ENCODE measurements around the gene SCYGR8. TPM values are rescaled to one million over a fixed set of nuclear protein-coding genes. Genes with fewer than 3 reads are reported as not detected.

SCYGR8 gene
- total and polyA plus RNA-seq, 2 of the 8 experiments (the other 6 are each of a cell fraction or from before 2014, with no cell fraction given) = not detected

DNA sequence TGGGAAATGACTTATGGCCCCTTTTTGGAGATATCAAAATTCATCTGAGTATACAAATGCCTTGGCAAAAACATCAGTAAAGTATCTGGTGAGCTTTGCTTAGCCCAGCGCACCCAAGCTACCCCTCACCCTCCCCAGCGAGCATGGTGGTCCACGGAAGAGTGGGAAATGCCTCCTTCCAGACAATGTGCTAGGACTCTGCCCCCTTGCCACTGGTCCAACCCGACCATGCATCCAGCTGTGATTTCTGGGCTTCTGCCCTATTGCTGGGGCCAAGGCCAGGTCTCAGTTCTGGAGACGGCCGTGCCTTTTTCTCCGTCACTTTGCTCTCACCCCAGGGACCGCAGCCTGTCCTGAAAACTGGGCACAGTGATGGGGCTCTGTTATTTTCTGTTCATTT, 36.1 kb downstream of the SCYGR8 start:
- 82% methylated on average over 8 of the region's 8 CpGs; no CpG with 5 or more reads in 1 of the 2 experiments for WGBS, 2 experiments (ENCODE audit: extremely low coverage in 1 of 2, insufficient coverage in 1 of 2, insufficient read length in 1 of 2, insufficient replicate concordance in 2 of 2, low coverage in 1 of 2, low lambda C conversion rate in 2 of 2, missing lambda C conversion rate in 1 of 2)
- Histone ChIP-seq H2AK5ac (ENCODE audit: low read depth, low read length) (no peak overlapping the region), H4K5ac (ENCODE audit: insufficient read length, low read depth, low read length) (no peak overlapping the region), H3K27me3 (replicated peaks in 1 of 4; ENCODE audit: control insufficient read depth in 3 of 4, extremely low read depth in 1 of 4, insufficient read depth in 3 of 4, low read length in 3 of 4) (no peaks in the 10 kb centered on the region), H3K9me3 (ENCODE audit: insufficient read depth in 2 of 2, low read depth in 1 of 2, low read length in 1 of 2) (no peaks in the 10 kb centered on the region), H3K27ac (ENCODE audit: low read depth, low read length) (no peak overlapping the region), H3K23me2 (ENCODE audit: low read depth, low read length) (no peaks in the 10 kb centered on the region), H3K79me1 (ENCODE audit: low read depth, low read length) (no peaks in the 10 kb centered on the region), H4K8ac (ENCODE audit: extremely low read depth, insufficient read depth, low read length) (no peak overlapping the region), H2AFZ (ENCODE audit: low read length) (no peak overlapping the region), H3K36me3 (ENCODE audit: control insufficient read depth in 2 of 4, insufficient read depth in 4 of 4, low read length in 3 of 4) (no peaks in the 10 kb centered on the region), H3K4me3 (ENCODE audit: extremely low read depth in 1 of 4, insufficient read depth in 2 of 4, low read depth in 3 of 4, low read length in 4 of 4) (no peak overlapping the region), H3K56ac (replicated peaks; ENCODE audit: insufficient read length, low read depth, low read length) (no peak overlapping the region), H3K4me2 (ENCODE audit: insufficient read depth in 1 of 2, low read depth in 2 of 2, low read length in 2 of 2) (no peak overlapping the region), H2BK15ac (ENCODE audit: low read length) (no peak overlapping the region), H2BK20ac (ENCODE audit: low read length) (no peak overlapping the region), H2BK12ac (ENCODE audit: low read depth, low read length) (no peak overlapping the region), H2BK120ac (replicated peaks; ENCODE audit: low read depth, low read length) (no peak overlapping the region), H4K20me1 (replicated peaks in 1 of 2; ENCODE audit: control insufficient read depth in 1 of 2, insufficient read depth in 2 of 2, low read length in 2 of 2) (no peaks in the 10 kb centered on the region), H3K4ac (replicated peaks; ENCODE audit: insufficient read length, low read depth, low read length) (no peak overlapping the region), H3K14ac (ENCODE audit: insufficient read length) (no peak overlapping the region), H3K18ac (ENCODE audit: extremely low read depth, low read length) (no peak overlapping the region), H3K79me2 (ENCODE audit: control insufficient read depth in 1 of 2, insufficient read depth in 2 of 2, low read length in 2 of 2) (no peaks in the 10 kb centered on the region), H3K23ac (ENCODE audit: insufficient read length) (no peak overlapping the region), H2BK5ac (ENCODE audit: low read depth, low read length) (no peak overlapping the region), H3K4me1 (replicated peaks in 1 of 4; ENCODE audit: control insufficient read depth in 3 of 4, insufficient read depth in 4 of 4, low read length in 3 of 4) (no peaks in the 10 kb centered on the region), H3K9ac (replicated peaks in 1 of 4; ENCODE audit: extremely low read depth in 1 of 4, low read depth in 3 of 4, low read length in 3 of 4) (no peak overlapping the region), H4K91ac (replicated peaks; ENCODE audit: insufficient read length, low read length) (no peak overlapping the region)
- FAIRE-seq (no peak), DNase-seq (ENCODE audit: low read depth in 1 of 2, low spot score in 2 of 2) (no peak)
- ChIA-PET CTCF (ENCODE audit: partially characterized antibody) (interaction anchor here (0.5 to 4.3 kb wide), 3 partner anchors 8 to 586 kb away, joined by 3 to 26 read pairs (median 25); no protein-coding TSS in a partner anchor), POLR2A (ENCODE audit: partially characterized antibody) (no interaction called here)
- TF ChIP-seq, protein P1, sequence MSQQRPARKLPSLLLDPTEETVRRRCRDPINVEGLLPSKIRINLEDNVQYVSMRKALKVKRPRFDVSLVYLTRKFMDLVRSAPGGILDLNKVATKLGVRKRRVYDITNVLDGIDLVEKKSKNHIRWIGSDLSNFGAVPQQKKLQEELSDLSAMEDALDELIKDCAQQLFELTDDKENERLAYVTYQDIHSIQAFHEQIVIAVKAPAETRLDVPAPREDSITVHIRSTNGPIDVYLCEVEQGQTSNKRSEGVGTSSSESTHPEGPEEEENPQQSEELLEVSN (IDR thresholded peaks at IDR 0.05) = no peak
- no peak for TF ChIP-seq SP4 (IDR thresholded peaks at IDR 0.05; ENCODE audit: low read length)
- TF ChIP-seq YY1 (IDR thresholded peaks at IDR 0.05; ENCODE audit: low read depth, low read length) = no peak
- no peak for TF ChIP-seq SIN3A (conservative IDR thresholded peaks at IDR 0.05 in 1 of 2, IDR thresholded peaks at IDR 0.05 in 1 of 2; ENCODE audit: low read depth in 1 of 2, low read length in 2 of 2)
- TF ChIP-seq NRF1 (IDR thresholded peaks at IDR 0.05; ENCODE audit: low read depth, low read length) = no peak
- TF ChIP-seq RXRA (IDR thresholded peaks at IDR 0.05; ENCODE audit: insufficient read depth, low read depth, low read length) = no peak
- no peak for TF ChIP-seq TCF12 (IDR thresholded peaks at IDR 0.05; ENCODE audit: low read depth, low read length)
- no peak for TF ChIP-seq HDAC6 (IDR thresholded peaks at IDR 0.05; ENCODE audit: low read depth, low read length)
